ENCODE measurements around the gene CAB39. TPM values are rescaled to one million over a fixed set of nuclear protein-coding genes. Genes with fewer than 3 reads are reported as not detected.

The CAB39 gene
- total and polyA plus RNA-seq, 2 of the 8 experiments (the other 6 are each of a cell fraction or from before 2014, with no cell fraction given): 16.4 to 50.5 TPM

DNA sequence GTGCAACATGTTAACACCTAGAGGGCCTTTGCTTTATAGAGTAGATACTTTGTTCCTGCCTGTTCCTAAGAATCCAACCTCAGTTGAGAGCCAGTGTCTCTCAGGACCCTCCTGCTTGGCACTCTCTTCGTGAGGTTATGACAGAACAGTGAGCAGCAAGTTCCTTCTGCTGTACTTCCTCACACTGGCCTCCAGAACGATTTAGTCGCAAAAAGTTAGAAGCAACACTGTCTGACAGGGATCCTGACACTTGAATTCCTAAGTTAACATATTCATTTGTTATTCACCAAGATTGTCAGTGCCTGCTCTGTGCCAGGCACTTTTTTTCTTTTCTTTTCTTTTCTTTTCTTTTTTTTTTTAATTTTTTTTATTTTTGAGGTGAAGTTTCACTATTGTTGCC lies 95.1 kb downstream of the CAB39 start (continued):
- TF ChIP-seq, protein P1, sequence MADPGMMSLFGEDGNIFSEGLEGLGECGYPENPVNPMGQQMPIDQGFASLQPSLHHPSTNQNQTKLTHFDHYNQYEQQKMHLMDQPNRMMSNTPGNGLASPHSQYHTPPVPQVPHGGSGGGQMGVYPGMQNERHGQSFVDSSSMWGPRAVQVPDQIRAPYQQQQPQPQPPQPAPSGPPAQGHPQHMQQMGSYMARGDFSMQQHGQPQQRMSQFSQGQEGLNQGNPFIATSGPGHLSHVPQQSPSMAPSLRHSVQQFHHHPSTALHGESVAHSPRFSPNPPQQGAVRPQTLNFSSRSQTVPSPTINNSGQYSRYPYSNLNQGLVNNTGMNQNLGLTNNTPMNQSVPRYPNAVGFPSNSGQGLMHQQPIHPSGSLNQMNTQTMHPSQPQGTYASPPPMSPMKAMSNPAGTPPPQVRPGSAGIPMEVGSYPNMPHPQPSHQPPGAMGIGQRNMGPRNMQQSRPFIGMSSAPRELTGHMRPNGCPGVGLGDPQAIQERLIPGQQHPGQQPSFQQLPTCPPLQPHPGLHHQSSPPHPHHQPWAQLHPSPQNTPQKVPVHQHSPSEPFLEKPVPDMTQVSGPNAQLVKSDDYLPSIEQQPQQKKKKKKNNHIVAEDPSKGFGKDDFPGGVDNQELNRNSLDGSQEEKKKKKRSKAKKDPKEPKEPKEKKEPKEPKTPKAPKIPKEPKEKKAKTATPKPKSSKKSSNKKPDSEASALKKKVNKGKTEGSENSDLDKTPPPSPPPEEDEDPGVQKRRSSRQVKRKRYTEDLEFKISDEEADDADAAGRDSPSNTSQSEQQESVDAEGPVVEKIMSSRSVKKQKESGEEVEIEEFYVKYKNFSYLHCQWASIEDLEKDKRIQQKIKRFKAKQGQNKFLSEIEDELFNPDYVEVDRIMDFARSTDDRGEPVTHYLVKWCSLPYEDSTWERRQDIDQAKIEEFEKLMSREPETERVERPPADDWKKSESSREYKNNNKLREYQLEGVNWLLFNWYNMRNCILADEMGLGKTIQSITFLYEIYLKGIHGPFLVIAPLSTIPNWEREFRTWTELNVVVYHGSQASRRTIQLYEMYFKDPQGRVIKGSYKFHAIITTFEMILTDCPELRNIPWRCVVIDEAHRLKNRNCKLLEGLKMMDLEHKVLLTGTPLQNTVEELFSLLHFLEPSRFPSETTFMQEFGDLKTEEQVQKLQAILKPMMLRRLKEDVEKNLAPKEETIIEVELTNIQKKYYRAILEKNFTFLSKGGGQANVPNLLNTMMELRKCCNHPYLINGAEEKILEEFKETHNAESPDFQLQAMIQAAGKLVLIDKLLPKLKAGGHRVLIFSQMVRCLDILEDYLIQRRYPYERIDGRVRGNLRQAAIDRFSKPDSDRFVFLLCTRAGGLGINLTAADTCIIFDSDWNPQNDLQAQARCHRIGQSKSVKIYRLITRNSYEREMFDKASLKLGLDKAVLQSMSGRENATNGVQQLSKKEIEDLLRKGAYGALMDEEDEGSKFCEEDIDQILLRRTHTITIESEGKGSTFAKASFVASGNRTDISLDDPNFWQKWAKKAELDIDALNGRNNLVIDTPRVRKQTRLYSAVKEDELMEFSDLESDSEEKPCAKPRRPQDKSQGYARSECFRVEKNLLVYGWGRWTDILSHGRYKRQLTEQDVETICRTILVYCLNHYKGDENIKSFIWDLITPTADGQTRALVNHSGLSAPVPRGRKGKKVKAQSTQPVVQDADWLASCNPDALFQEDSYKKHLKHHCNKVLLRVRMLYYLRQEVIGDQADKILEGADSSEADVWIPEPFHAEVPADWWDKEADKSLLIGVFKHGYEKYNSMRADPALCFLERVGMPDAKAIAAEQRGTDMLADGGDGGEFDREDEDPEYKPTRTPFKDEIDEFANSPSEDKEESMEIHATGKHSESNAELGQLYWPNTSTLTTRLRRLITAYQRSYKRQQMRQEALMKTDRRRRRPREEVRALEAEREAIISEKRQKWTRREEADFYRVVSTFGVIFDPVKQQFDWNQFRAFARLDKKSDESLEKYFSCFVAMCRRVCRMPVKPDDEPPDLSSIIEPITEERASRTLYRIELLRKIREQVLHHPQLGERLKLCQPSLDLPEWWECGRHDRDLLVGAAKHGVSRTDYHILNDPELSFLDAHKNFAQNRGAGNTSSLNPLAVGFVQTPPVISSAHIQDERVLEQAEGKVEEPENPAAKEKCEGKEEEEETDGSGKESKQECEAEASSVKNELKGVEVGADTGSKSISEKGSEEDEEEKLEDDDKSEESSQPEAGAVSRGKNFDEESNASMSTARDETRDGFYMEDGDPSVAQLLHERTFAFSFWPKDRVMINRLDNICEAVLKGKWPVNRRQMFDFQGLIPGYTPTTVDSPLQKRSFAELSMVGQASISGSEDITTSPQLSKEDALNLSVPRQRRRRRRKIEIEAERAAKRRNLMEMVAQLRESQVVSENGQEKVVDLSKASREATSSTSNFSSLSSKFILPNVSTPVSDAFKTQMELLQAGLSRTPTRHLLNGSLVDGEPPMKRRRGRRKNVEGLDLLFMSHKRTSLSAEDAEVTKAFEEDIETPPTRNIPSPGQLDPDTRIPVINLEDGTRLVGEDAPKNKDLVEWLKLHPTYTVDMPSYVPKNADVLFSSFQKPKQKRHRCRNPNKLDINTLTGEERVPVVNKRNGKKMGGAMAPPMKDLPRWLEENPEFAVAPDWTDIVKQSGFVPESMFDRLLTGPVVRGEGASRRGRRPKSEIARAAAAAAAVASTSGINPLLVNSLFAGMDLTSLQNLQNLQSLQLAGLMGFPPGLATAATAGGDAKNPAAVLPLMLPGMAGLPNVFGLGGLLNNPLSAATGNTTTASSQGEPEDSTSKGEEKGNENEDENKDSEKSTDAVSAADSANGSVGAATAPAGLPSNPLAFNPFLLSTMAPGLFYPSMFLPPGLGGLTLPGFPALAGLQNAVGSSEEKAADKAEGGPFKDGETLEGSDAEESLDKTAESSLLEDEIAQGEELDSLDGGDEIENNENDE (IDR thresholded peaks at IDR 0.05; ENCODE audit: insufficient replicate concordance, low read length): no peak
- TF ChIP-seq ASH2L (IDR thresholded peaks at IDR 0.05; ENCODE audit: low read length) (no peak), RAD21 (IDR thresholded peaks at IDR 0.05 in 1 of 2, conservative IDR thresholded peaks at IDR 0.05 in 1 of 2; ENCODE audit: low read depth in 2 of 2, low read length in 2 of 2) (no peak), SUZ12 (IDR thresholded peaks at IDR 0.05; ENCODE audit: low read length) (no peak), TBP (IDR thresholded peaks at IDR 0.05; ENCODE audit: low read depth, low read length) (no peak), MAFK (IDR thresholded peaks at IDR 0.05; ENCODE audit: low read depth, low read length) (no peak), SRF (IDR thresholded peaks at IDR 0.05; ENCODE audit: low read depth, low read length) (no peak), BRCA1 (IDR thresholded peaks at IDR 0.05; ENCODE audit: low read depth, low read length) (no peak), JUND (IDR thresholded peaks at IDR 0.05; ENCODE audit: low read length) (no peak)
- TF ChIP-seq, protein P2, sequence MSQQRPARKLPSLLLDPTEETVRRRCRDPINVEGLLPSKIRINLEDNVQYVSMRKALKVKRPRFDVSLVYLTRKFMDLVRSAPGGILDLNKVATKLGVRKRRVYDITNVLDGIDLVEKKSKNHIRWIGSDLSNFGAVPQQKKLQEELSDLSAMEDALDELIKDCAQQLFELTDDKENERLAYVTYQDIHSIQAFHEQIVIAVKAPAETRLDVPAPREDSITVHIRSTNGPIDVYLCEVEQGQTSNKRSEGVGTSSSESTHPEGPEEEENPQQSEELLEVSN (IDR thresholded peaks at IDR 0.05): no peak

Data from H1 (cell line).